Tibial nerve (tissue), 4 donors: Measurements from ENCODE around the gene AHR. TPM values are rescaled to one million over a fixed set of nuclear protein-coding genes. Genes with fewer than 3 reads are reported as not detected.

Experiments
- DNase-seq, 2 donors: peaks; one replicate each; pipeline ENCODE4 v3.0.0-alpha.2; 2019; ENCODE audit warnings: low spot score in 2 of 2
- H3K27ac ChIP-seq, 4 donors: fragments of 200-600 bp; sonication (generic) in 3 of 4; one replicate each; pipeline ENCODE4 v1.5.1; 2017 to 2019; ENCODE audit warnings: mild to moderate bottlenecking in 1 of 4
- H3K27me3 ChIP-seq, 2 donors: fragments of 200-600 bp; sonication (generic) in 1 of 2; one replicate each; pipeline versions ENCODE4 v1.5.1 to v1.6.0; 2017 to 2019
- H3K36me3 ChIP-seq, 3 donors: fragments of 200-600 bp; sonication (generic); one replicate each; pipeline ENCODE4 v1.5.1; 2018 to 2019
- H3K4me1 ChIP-seq, 4 donors: fragments of 200-600 bp; sonication (generic) in 3 of 4; one replicate each; pipeline ENCODE4 v1.5.1; 2017 to 2019
- H3K4me3 ChIP-seq, 4 donors: fragments of 200-600 bp; sonication (generic) in 3 of 4; one replicate each; pipeline ENCODE4 v1.5.1; 2017 to 2019; ENCODE audit warnings: mild to moderate bottlenecking in 1 of 4, moderate library complexity in 1 of 4
- H3K9me3 ChIP-seq, 4 donors: fragments of 200-600 bp; sonication (generic) in 3 of 4; one replicate each; pipeline ENCODE4 v1.5.1; 2017 to 2019
- CTCF ChIP-seq, 5 experiments: fragments of 200-600 bp in 3 of 5; fragments of 450-650 bp in 2 of 5; sonication (generic) in 3 of 5; IDR thresholded peaks; one replicate each; pipeline ENCODE4 v1.5.1; 2016 to 2019; ENCODE audit warnings: antibody characterized with exemption in 5 of 5, mild to moderate bottlenecking in 3 of 5, moderate library complexity in 2 of 5
- EP300 ChIP-seq, 2 donors: sonication (generic); formaldehyde crosslinking; IDR thresholded peaks; one replicate each; pipeline ENCODE4 v1.6.1; 2017; ENCODE audit warnings: antibody characterized with exemption in 2 of 2, mild to moderate bottlenecking in 1 of 2
- POLR2A ChIP-seq, 2 donors: fragments of 450-650 bp; IDR thresholded peaks; one replicate each; pipeline ENCODE4 v1.6.1; 2017; ENCODE audit warnings: antibody characterized with exemption in 2 of 2, mild to moderate bottlenecking in 2 of 2, moderate library complexity in 2 of 2
- WGBS, 2 donors: methylation state at CpG; one replicate each; pipeline ENCODE4 v1.1.5; 2018; 5-methylcytosine and 5-hydroxymethylcytosine counted together
- total RNA-seq, 4 donors: library from RNA; depleted of rRNA; stranded (reverse); fragments of >200 nt; gene quantifications; one replicate each; pipeline ENCODE4 v1.1.0, GENCODE V29; 2016

Gene AHR
- total RNA-seq, 4 donors from 2014 or later, result 188 to 372 (median 296) TPM

DNA sequence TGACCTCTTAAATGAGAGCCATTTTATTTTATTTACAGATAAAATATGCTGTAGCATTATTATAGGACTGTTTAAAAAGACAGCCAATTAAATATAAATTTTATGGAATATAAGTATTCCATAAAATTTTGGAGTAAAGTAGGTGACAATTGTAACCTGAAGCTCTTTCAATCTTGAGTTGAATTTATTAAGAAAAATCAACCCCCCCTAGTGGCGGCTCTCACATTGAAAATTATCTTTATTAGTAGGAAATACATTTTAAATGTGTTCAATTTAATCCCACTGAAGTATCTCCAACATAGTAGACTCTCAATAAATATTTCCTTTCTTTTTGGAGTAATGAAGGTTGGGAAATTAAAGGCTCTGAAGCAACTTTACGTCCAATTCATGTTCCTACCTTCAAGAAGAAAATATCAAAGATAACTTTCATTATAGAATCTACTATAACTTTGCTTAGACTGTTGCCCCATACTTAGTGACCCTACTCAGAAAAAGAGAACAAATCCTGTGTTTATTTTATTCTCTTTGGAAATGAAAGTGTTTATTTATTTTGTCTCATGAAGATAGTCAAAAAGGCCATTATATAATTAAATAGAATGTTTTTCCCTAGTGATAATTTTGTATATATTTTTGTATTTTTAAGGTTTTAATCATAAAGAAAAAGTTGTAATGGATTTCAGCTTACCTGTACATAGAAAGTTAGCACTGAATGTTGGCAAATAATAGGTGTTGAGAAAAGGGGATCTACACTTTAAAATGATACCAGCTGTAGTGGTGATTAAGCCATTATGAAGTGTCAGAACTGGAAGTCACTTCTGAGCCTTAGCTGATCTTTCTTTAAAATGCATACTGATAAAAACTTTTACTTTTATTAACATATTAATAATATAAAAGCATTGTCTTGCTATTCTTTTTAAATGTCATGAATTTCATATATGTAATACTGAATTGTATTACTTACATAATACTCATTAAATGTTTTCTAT lies 3.3 kb downstream of the AHR start:
- Histone ChIP-seq H3K4me3 (peak overlapping the region; percentile 89 to 97 (median 92)), H3K36me3 (no peaks in the 10 kb centered on the region), H3K4me1 (peaks cover 0 to 55% (median 17%) of the 10 kb centered on the region in 4 donors), H3K9me3 (no peaks in the 10 kb centered on the region), H3K27me3 (no peaks in the 10 kb centered on the region), H3K27ac (peak overlapping the region; percentile 88 to 98 (median 97))
- peak; percentile 57 to 76 (median 72) for TF ChIP-seq CTCF (IDR thresholded peaks at IDR 0.05)
- no peak for TF ChIP-seq EP300 (IDR thresholded peaks at IDR 0.05)
- no peak for TF ChIP-seq POLR2A (IDR thresholded peaks at IDR 0.05)
- 3% methylated on average over 2 of the region's 2 CpGs for WGBS, 2 donors
- DNase-seq, result peak; percentile 47 to 91

DNA sequence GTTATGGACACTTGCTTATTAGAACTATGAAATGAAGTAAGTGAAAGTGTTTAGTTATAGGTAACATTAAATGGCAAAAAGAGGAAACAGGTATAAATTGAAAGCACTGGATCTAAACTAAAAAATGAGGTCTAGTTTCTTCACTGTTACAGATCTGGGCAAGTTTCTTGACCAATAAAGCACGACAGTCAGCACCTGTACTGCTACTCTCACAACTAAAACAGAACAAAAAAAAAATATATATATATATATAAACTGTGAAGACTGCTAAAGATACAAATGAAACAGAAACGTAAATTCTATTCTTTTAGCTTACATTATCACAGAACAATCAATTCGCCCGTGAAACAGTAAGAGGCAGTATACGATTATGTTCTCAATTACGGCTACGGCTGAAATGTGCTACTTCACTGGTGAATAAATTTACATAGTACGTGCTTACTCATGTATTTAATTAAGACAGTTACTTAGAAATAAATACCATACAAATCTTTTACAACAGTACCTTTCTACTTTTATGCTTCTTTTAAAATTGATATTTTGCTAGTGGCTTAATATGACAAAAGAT lies 4.2 kb downstream of the AHR start:
- Histone ChIP-seq H3K4me3 (peak overlapping the region; percentile 21 to 93 (median 90)), H3K27ac (peak overlapping the region; percentile 53 to 98 (median 82)), H3K36me3 (no peaks in the 10 kb centered on the region), H3K4me1 (peaks cover 0 to 61% (median 22%) of the 10 kb centered on the region in 4 donors), H3K27me3 (no peaks in the 10 kb centered on the region), H3K9me3 (no peaks in the 10 kb centered on the region)
- TF ChIP-seq EP300 (IDR thresholded peaks at IDR 0.05) (peak in 1 of 2 donors; percentile 41), CTCF (IDR thresholded peaks at IDR 0.05) (peak; percentile 29 to 46 (median 39)), POLR2A (IDR thresholded peaks at IDR 0.05) (no peak)
- WGBS, 2 donors, result 5 to 12% methylated on average over 8 of the region's 8 CpGs
- DNase-seq, result no peak

GRCh38 chr7:17304926-17305325 lies 6.5 kb downstream of the AHR start:
- no peak for TF ChIP-seq CTCF (IDR thresholded peaks at IDR 0.05)
- TF ChIP-seq EP300 (IDR thresholded peaks at IDR 0.05), result peak in 1 of 2 donors; percentile 33
- Histone ChIP-seq H3K36me3 (no peaks in the 10 kb centered on the region), H3K4me3 (peak overlapping the region; percentile 13 to 89 (median 26)), H3K27ac (peak overlapping the region; percentile 68 to 98 (median 86)), H3K9me3 (no peaks in the 10 kb centered on the region), H3K4me1 (peaks cover 0 to 73% (median 23%) of the 10 kb centered on the region in 4 donors), H3K27me3 (no peaks in the 10 kb centered on the region)
- DNase-seq, result no peak

DNA sequence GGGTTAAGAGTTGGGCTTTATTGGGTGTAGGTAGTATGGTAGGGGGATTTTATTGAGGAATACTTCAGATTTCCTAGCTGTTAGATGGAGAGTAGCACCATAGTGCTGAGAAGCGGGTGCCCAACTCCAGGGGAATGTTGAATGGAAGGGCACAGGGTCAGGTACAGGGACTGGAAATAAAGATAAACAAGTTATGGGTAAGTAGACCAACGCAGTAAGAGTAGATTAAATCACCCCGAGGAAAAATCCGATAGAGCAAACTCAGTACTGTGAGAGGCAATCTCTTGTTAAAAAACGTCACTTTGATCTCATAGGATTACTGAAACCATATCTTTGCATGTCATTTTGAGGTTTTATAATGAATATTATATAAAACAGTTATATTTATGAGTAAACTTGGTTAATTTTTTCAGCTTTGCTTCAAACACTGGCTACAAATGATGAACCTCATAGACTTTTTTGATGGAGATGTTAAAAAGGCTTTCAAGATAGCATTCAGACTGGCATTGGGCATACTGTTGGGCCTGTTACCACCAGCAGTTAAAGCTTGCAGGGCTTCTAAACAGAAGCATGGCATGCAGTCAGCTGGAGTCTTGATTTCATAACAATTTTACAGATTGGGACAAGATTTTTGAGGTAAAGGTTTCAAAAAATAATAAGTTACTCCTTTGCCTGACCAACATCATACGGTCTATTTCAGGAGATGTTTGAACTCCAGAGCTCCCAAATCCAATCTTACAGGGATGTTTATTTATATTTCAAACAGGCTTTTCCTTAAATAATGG lies 7.1 kb downstream of the AHR start:
- no peaks in the 10 kb centered on the region for H3K36me3 ChIP-seq
- peak overlapping the region; percentile 68 to 98 (median 86) for H3K27ac ChIP-seq
- no peak for DNase-seq
- no peaks in the 10 kb centered on the region for H3K9me3 ChIP-seq
- TF ChIP-seq POLR2A (IDR thresholded peaks at IDR 0.05) (no peak), CTCF (IDR thresholded peaks at IDR 0.05) (no peak), EP300 (IDR thresholded peaks at IDR 0.05) (no peak)
- WGBS, 2 donors, result 30 to 34% methylated on average over 6 of the region's 6 CpGs
- H3K27me3 ChIP-seq, result no peaks in the 10 kb centered on the region
- H3K4me1 ChIP-seq, result peaks cover 0 to 79% (median 26%) of the 10 kb centered on the region in 4 donors
- H3K4me3 ChIP-seq, result peak overlapping the region; percentile 13 to 89 (median 26)
